GM18520 (cell line): Measurements from ENCODE around the gene MCM8.

Source experiments
- ATAC-seq: cut with Tn5 transposase; IDR thresholded peaks from one replicate; pipeline ENCODE4 v1.9.1; 2021; ENCODE audit not compliant: unreplicated experiment

The MCM8 gene

GRCh38 chr20:5950271-5951031 lies at the start of gene MCM8, which contains the start of gene TRMT6:
TSS of gene MCM8 (plus strand) at chr20:5950652. CDS start at chr20:5952016, 1,364 bp downstream.
TSS of gene TRMT6 (minus strand) at chr20:5950533. CDS start at chr20:5950405, 128 bp downstream.
- ATAC-seq, result peak; percentile 93

- no peak for ATAC-seq
Observed at GRCh38 chr20:5900908-5901307, 49.5 kb upstream of the MCM8 start.

GRCh38 chr20:5908981-5909380 lies 41.5 kb upstream of the MCM8 start:
- ATAC-seq, result no peak

GRCh38 chr20:5910186-5910585 lies 40.3 kb upstream of the MCM8 start:
- no peak for ATAC-seq

- no peak for ATAC-seq
Observed at GRCh38 chr20:5913166-5913565, 37.3 kb upstream of the MCM8 start.

GRCh38 chr20:5914859-5915258 lies 35.6 kb upstream of the MCM8 start:
- no peak for ATAC-seq

GRCh38 chr20:5918856-5919625 lies 31.4 kb upstream of the MCM8 start:
- ATAC-seq, result peak; percentile 46

- ATAC-seq, result no peak
Observed at GRCh38 chr20:5919626-5920544, 30.6 kb upstream of the MCM8 start.

- ATAC-seq, result no peak
Observed at GRCh38 chr20:5920581-5920980, 29.9 kb upstream of the MCM8 start.

- no peak for ATAC-seq
Observed at GRCh38 chr20:5923493-5923892, 27.0 kb upstream of the MCM8 start.

GRCh38 chr20:5925551-5925950 lies 24.9 kb upstream of the MCM8 start:
- ATAC-seq, result no peak

GRCh38 chr20:5927749-5928462 lies 22.5 kb upstream of the MCM8 start:
- ATAC-seq, result no peak

GRCh38 chr20:5928836-5929715 lies 21.4 kb upstream of the MCM8 start:
- ATAC-seq, result no peak

- no peak for ATAC-seq
Observed at GRCh38 chr20:5931411-5931810, 19.0 kb upstream of the MCM8 start.

GRCh38 chr20:5932796-5933195 lies 17.7 kb upstream of the MCM8 start:
- no peak for ATAC-seq

GRCh38 chr20:5933802-5934436 lies 16.5 kb upstream of the MCM8 start:
- ATAC-seq, result no peak

- no peak for ATAC-seq
Observed at GRCh38 chr20:5935384-5935783, 15.1 kb upstream of the MCM8 start.

- ATAC-seq, result no peak
Observed at GRCh38 chr20:5936238-5936637, 14.2 kb upstream of the MCM8 start.

GRCh38 chr20:5938456-5939029 lies 11.9 kb upstream of the MCM8 start:
- no peak for ATAC-seq
